GM12892 (cell line): ENCODE measurements around the gene ELF5.

Experiments used
- DNase-seq: peaks from one replicate; pipeline ENCODE4 v3.0.0; 2011; ENCODE audit not compliant: insufficient read length
- FAIRE-seq: peaks from 2 replicates; lab custom pipeline; 2011; peaks lifted over from hg19 to GRCh38; lab: Jason Lieb, UNC
- POLR2A ChIP-seq: IDR thresholded peaks from 2 replicates; pipeline ENCODE4 v1.6.1; 2011; ENCODE audit warnings: low read depth, low read length, control low read depth
- POLR2AphosphoS5 ChIP-seq: IDR thresholded peaks from 2 replicates; pipeline ENCODE4 v1.6.1; 2011; ENCODE audit warnings: low read depth, low read length, control low read depth
- TAF1 ChIP-seq: IDR thresholded peaks from 2 replicates; pipeline ENCODE4 v1.6.1; 2011; ENCODE audit warnings: low read depth, mild to moderate bottlenecking, control low read depth, low read length, borderline replicate concordance

ELF5 gene

DNA sequence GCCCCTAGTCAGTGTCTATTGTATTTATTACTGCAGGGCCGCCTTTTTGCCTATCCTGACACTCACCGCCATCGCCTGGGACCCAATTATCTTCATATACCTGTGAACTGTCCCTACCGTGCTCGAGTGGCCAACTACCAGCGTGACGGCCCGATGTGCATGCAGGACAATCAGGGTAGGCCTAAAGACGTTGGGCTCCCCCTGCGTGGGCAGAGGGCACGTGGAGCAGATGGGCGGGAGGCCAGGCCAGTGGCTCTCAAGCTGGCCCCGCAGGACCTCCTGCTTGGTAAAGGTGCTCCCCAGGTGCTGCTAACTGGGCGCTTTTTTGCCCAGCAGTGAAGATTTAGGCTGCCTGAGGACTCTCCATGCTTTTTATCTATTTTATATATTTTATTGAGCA lies 52.4 kb downstream of the ELF5 start:
- TF ChIP-seq POLR2A (no peak), TAF1 (no peak), POLR2AphosphoS5 (no peak)
- no peak for DNase-seq
- no peak for FAIRE-seq

DNA sequence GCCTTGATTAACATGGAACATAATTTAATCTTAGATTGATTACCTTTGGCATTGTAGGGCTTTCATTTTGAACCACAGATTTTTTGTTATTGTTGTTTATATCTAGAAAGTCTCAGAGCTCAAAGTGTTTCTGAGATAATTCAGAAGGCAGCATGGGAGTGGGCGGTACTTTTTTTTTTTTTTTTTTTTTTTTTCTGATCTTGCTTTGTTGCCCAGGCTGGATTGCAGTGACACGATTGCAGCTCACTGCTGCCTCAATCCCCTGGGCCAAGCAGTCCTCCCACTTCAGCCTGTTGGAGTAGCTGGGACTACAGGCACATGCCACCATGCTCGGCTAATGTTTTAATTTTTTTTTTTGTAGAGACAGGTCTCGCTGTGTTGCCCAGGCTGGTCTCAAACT lies 53.3 kb downstream of the ELF5 start:
- FAIRE-seq, result no peak

DNA sequence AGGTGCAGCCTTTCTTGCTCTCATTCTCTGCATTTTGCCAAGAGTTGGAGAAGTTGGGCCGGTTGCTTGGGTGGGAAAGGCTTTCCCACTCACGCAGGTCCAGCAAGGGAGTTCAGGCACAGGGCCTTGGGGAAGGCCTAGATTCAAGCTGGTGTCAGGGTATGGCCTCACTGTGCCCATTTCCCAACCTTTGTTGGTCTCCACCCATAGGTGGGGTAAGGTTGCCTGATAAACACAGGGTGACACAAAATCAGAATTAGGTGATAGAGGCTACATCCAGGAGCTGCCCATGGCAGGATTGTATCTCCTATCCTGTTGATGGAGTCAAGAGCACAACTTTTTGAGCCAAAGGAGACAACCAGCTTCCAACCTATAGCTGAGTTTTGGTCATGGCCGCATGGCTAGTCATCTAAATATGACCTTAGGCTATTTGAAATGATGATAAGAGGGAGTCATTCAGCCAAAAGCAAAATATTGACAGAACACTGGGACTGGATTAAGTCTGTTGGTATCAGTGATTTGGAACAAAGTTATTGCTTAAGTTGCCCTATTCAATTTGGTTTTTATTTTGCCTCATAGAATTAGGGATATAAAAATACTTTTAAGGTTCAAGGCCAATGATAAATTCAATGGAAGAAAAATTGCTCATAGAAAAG lies 54.0 kb downstream of the ELF5 start:
- FAIRE-seq (no peak), DNase-seq (no peak)
- TF ChIP-seq TAF1 (no peak), POLR2AphosphoS5 (no peak), POLR2A (no peak)

More for the DNA sequence above, 53.3 kb downstream of the ELF5 start:
- DNase-seq, result no peak
- no peak for TF ChIP-seq POLR2AphosphoS5
- TF ChIP-seq POLR2A, result no peak
- no peak for TF ChIP-seq TAF1

DNA sequence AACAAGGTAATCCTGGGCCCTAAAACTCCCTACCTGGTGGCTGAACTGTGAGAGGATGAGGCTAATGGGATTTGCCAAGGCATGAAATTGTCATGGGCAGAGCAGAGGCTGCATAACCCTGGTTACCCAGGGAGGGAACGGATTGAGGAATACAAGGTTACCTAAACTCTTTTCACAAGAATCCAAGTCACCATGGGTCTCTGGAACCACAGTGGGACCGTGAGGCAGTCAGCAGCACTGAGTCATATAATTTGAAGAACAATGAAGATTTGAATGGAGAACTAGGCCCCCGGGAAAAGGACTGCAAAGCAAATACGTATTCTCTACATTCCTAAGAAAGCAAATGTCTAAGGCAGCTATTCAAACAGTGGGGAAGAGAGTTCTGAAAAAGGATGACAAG lies 55.1 kb downstream of the ELF5 start:
- FAIRE-seq (no peak), DNase-seq (no peak)
- TF ChIP-seq TAF1 (no peak), POLR2A (no peak), POLR2AphosphoS5 (no peak)

DNA sequence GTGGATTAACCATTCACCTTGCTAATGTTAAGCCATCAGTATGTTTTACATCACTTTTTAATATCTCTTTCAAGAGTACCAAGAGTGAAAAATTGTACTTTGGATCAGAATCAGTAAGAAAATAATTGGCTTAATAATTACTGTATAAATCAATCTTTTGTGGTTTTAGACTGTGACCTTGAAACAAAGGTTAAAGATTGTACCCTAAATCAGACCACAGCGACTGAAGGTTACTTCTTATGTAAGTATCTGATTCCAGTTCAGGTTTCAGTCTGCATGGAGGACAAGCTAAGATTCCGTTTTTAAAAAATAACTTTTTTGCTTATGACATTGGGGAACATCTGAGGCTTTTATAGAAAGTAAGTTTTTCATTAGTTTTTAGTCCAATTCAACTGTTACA lies 56.0 kb downstream of the ELF5 start:
- FAIRE-seq (no peak), DNase-seq (no peak)
- TF ChIP-seq TAF1 (no peak), POLR2A (no peak), POLR2AphosphoS5 (no peak)

DNA sequence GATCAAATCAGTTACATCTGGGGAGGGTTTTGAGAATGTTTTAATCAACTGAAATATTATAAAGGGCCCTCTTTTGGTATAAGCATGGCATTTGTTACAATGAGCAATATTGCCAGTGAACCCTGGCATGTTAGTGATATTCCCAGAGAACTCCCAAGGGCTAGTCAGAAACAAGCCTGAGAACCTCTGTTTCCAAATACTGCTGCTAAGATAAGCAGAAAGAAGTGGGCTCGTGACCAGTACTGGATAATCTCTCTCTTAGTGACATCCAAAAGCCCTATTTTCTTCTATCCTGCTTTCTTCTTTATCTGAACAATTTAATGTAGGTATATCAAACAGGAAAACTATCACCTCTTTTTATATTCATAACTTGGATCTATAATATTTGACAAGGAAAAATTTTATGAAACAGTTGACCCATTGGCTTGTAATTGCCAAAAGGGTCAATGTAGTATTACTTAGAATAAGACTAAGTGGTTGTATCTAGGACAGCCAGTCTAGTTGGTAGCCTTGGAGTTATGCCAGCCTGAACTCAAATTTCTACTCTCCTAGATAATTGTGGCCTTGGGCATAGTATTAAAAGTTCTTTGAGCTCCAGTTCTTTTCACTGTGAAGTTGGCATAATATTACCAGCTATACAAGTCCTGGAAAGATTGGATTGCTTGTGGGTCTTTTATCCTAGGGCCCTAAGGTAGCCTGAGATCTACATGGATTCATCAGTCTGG lies 59.1 kb downstream of the ELF5 start:
- DNase-seq (no peak), FAIRE-seq (no peak)
- TF ChIP-seq POLR2A (no peak), POLR2AphosphoS5 (no peak), TAF1 (no peak)

DNA sequence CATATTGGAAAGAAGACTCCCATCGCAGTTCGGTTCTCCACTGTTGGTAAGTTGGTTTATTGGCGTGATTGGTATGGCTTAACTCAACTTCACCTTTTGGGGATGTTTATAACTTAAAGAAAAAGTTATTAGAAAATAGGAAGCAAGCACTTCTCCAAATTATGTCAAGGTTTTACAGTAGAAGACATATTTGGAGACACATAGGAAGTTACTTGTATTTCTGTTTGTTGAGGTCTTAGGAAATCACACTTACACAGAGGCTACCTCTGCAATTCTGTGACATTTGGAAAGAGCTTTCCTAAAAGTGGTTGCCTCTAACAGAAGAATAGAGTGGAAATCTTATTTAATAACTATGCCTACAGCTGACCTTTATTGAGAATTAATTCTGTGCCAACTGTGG lies 62.5 kb downstream of the ELF5 start:
- FAIRE-seq (no peak), DNase-seq (no peak)
- no peak for TF ChIP-seq POLR2A
- TF ChIP-seq TAF1, result no peak
- TF ChIP-seq POLR2AphosphoS5, result no peak

DNA sequence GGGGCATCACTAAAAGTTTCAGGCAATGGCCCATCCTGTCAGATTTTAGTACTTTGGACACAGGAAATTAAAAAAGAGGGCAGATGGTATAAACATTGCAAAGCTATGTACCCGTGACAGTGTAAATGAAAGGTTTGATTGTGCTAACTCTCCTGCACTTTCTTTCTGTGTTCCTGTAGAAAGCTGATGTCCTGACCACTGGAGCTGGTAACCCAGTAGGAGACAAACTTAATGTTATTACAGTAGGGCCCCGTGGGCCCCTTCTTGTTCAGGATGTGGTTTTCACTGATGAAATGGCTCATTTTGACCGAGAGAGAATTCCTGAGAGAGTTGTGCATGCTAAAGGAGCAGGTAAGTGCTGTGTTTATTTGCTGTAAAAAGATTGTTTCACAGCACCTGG lies 64.6 kb downstream of the ELF5 start:
- DNase-seq (no peak), FAIRE-seq (peak; percentile 93)
- TF ChIP-seq POLR2AphosphoS5, result no peak
- no peak for TF ChIP-seq TAF1
- no peak for TF ChIP-seq POLR2A

DNA sequence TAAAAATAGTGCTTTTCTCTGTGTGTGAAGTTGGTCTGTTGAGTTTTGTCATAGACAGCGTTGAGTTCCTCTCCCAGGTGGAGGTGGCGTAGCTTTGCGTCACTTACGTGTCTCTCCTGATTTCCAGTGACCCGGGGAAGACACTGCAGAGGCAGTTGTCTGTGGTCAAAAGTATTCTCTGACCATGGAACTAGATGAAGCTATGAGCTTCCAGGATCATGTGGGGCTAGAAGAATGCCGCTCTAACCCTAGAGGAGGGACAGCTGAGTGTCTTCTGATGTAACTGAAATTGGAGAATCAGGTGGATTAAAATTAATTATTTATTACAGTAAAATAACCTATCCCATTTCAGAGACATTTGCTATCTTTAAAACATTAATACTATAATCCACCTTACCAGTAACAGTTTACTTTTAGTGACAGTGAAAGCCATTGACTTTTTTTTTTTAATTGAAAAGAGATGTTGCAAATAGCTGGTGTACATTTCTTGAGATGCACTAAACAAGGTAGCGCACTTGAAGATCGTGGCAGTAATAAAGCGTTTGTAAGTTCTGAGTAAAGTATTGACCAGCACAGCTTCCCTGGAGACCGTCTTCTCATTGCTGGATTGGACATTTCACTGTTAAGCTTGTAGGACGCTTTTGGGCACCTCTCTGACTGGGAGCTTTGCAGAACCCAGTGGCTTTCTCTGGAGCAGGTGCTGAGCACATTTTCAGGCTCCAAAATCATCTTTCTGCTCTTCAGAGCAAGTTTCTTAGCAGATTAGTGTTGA lies 65.2 kb downstream of the ELF5 start:
- peak; percentile 64 for FAIRE-seq
- no peak for DNase-seq
- no peak for TF ChIP-seq TAF1
- TF ChIP-seq POLR2AphosphoS5, result no peak
- no peak for TF ChIP-seq POLR2A

DNA sequence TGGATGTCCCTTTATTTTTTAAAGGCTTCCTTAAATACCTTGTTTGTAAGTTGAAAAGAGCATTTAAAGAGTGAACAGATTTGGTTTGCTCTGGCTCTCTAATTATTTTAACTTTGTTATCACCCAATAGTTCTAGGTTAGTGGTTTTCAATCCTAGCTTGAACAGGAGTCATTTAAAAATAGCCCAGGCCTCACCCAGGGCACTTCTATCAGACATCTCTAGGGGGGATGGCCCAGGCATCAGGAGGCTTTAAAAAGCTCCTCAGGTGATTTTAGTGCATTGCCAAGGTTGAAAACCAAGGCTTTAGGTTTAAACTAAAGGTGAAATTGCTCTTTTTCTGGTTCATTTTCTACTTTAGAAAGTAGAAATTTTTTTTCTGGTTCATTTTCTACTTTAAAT lies 66.5 kb downstream of the ELF5 start:
- DNase-seq (no peak), FAIRE-seq (no peak)

DNA sequence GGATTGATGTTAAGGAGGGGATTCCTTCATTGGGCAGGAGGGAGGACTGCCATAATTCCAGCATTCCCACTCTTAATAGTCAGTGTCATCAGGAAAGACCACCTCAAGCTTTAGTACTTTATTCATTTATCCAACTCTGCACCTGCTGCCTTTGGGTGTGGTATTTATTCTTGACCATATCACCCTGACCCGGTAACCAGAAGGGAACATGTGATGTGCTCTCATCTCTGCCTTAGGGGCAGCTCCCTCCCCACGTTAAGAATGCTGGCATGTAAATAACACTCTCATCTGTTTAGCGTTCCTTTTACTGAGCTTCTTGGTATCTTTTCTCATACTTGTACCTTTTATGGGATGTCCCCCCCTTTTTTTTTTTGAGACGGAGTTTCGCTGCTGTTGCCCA lies 67.2 kb downstream of the ELF5 start:
- no peak for FAIRE-seq
- no peak for DNase-seq
- TF ChIP-seq TAF1 (no peak), POLR2AphosphoS5 (no peak), POLR2A (no peak)

More for the DNA sequence above, 66.5 kb downstream of the ELF5 start:
- TF ChIP-seq POLR2A (no peak), POLR2AphosphoS5 (no peak), TAF1 (no peak)

DNA sequence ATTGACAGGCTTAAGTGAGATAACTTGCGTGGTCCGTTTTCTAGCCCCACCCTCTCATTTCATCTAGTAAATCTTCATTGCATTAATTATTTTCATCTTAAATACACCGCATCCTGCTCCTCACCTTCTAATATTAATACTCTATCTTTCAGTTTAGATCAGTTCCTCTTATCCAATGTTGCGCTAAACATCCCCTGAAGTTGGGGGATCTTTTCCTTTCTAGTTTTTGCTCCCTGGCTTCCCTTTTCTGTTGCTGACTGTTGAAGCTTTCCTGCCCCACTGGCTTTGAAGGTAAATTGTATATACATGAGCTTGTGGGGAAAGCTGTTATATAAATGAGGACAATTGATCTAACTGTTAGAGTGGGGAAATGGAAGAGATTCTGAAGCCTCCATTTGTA lies 67.6 kb downstream of the ELF5 start:
- TF ChIP-seq POLR2AphosphoS5 (no peak), TAF1 (no peak), POLR2A (no peak)
- FAIRE-seq (no peak), DNase-seq (no peak)

DNA sequence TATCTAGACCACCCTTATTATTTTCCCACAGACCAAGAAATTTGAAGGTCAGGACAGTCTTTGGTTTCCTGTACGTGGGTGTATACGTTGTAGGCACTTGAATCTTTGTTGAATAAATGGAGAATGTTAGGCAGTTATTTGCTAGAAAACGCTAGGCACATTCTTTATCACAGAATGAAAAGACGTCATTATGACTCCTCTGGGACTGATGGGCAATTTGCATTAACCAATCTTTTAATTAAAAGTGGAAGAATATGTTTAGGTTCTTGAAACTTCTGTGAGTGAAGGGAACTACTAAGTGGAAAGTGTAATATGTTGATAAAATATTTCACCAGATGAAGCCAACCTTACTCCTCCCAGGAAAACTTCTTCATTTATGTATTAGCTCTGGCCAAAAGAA lies 69.2 kb downstream of the ELF5 start:
- TF ChIP-seq POLR2AphosphoS5 (no peak), TAF1 (no peak), POLR2A (no peak)
- FAIRE-seq, result peak; percentile 67
- DNase-seq, result no peak
